GM10248 (cell line): Measurements from ENCODE around the gene ADK.
A peak's percentile ranks its signal among the peaks of the same experiment; 100 is the strongest.

Source experiments
- CTCF ChIA-PET: fragments of 300-600 bp; sonication (Branson Sonifier 250); formaldehyde crosslinking; extraction: SDS; loops from one replicate; lab custom pipeline; 2021; ENCODE audit warnings: antibody characterized with exemption; lab: Yijun Ruan, JAX
- POLR2A ChIA-PET: fragments of 350-650 bp; sonication (Branson Sonifier 250); formaldehyde crosslinking; extraction: SDS; loops from one replicate; lab custom pipeline; 2020; ENCODE audit warnings: antibody characterized with exemption; lab: Yijun Ruan, JAX
- DNase-seq: peaks from one replicate; pipeline ENCODE4 v3.0.0; 2012; ENCODE audit errors: extremely low spot score
- TF ChIP-seq, protein P1 (sequence below): IDR thresholded peaks from 2 replicates; pipeline ENCODE4 v1.5.1; 2012; ENCODE audit warnings: mild to moderate bottlenecking, low read depth; ENCODE audit errors: extremely low read depth, missing control alignments, control extremely low read depth

Gene ADK

DNA sequence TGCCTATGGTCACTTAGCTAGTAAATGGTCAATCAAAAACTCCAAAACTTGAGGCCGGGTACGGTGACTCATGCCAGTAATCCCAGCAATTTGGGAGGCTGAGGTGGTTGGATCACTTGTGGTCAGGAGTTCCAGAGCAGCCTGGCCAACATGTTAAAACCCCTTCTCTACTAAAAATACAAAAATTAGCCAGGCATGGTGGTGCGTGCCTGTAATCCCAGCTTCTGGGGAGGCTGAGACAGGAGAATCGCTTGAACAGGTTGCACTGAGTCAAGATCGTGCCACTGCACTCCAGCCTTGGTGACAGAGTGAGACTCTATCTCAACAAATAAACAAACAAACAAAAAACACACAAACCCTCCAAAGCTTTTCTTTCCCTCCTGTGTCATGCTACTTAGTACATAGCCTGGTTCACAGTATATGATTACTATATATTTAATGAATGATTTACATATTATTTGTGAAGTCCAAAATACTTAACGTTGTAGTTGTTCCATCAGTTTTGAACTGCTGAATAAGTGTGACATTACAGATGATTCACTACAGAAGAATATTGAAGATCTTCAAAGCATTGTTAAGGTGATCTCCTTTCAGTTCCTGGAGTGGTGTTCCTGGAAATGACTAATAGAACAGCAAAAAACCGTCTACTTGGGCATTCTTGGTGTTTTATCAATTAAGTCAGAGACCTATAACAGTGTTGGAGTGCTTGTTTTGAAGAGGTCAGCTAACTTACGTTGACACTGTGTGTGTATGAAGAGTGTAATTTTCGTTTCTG is 72.9 kb downstream of the ADK start:
- DNase-seq = no peak
- ChIA-PET POLR2A (no interaction called here), CTCF (interaction anchor here (1.1 to 1.7 kb wide), 2 partner anchors 20 to 338 kb away, joined by 4 to 6 read pairs; no protein-coding TSS in a partner anchor)
- TF ChIP-seq, protein P1, sequence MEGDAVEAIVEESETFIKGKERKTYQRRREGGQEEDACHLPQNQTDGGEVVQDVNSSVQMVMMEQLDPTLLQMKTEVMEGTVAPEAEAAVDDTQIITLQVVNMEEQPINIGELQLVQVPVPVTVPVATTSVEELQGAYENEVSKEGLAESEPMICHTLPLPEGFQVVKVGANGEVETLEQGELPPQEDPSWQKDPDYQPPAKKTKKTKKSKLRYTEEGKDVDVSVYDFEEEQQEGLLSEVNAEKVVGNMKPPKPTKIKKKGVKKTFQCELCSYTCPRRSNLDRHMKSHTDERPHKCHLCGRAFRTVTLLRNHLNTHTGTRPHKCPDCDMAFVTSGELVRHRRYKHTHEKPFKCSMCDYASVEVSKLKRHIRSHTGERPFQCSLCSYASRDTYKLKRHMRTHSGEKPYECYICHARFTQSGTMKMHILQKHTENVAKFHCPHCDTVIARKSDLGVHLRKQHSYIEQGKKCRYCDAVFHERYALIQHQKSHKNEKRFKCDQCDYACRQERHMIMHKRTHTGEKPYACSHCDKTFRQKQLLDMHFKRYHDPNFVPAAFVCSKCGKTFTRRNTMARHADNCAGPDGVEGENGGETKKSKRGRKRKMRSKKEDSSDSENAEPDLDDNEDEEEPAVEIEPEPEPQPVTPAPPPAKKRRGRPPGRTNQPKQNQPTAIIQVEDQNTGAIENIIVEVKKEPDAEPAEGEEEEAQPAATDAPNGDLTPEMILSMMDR = no peak

DNA sequence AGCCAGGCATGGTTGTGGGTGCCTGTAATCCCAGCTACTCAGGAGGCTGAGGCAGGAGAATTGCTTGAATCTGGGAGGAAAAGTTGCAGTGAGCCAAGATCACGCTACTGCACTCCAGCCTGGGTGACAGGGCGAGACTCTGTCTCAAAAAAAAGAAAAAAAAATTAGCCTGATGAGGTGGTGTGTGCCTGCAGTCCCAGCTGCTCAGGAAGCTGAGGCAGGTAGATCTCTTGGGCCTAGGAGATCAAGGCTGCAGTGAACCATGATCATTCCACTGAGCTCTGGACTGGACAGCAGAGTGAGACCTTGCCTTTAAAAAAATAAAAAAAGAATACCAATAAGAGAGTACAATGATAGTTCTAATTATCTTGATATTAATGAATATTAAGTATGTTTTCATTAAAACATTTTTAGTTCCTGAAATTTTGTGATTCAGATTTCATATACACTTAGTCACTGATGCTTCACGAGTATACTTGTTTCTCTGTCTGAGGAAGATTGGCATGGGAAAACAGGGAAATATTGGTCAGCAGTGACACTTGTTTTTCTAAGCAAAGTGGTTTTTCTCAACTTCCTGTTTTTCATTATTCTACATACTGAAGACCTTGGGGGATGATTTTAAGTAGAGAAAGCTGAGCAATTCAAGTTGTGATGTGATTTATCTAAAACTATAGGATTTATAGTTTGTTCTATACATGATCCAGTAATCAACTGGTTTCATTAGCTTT is 76.8 kb downstream of the ADK start:
- DNase-seq = peak; percentile 28
- CTCF ChIA-PET = interaction anchor here (1.1 kb wide), 2 partner anchors 8 to 16 kb away, joined by 3 read pairs; no protein-coding TSS in a partner anchor
- POLR2A ChIA-PET = no interaction called here
- TF ChIP-seq, protein P1 = no peak

DNA sequence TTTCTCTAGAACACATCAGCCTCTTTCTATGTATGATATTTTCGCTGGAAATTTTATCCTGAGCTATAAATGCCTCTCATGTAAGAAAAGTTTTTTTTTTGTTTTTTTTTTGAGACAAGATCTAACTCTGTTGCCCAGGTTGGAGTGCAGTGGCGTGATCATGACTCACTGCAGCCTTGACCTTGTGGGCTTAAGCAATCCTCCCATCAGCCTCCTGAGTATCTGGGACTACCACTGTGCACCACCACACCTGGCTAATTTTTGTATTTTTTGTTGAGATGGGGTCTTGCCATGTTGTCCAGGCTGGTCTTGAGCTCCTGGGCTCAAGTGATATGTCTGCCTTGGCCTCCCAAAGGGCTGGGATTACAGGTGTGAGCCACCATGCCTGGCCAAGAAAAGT is 80.4 kb downstream of the ADK start:
- POLR2A ChIA-PET = no interaction called here
- CTCF ChIA-PET = interaction anchor here (1.4 to 1.7 kb wide), 3 partner anchors 11 to 18 kb away, joined by 4 to 5 read pairs (median 4); no protein-coding TSS in a partner anchor
- no peak for DNase-seq
- TF ChIP-seq, protein P1 = no peak

DNA sequence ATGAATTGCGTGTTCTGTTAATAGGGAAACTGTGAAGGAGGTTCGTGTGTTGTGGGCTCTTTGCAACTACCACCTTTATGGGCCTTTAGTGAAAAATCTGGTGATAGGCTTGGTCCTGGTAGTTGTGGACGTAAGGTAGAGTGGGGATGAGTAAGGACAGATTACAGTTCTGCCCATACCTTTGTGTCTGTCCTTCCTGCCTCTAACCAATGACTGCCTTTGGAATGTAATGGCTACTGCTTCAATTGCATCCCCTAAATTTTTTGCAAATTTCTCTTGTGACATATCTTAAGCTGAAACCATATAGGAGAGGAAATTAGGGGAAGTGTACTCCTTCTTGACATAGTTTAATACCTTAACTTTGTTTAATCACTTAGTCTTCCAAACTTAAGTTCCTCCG is 82.3 kb downstream of the ADK start:
- DNase-seq = no peak
- POLR2A ChIA-PET = no interaction called here
- TF ChIP-seq, protein P1 = no peak
- CTCF ChIA-PET = interaction anchor here (2.7 kb wide), 1 partner anchor 20 kb away, joined by 10 read pairs; no protein-coding TSS in a partner anchor

DNA sequence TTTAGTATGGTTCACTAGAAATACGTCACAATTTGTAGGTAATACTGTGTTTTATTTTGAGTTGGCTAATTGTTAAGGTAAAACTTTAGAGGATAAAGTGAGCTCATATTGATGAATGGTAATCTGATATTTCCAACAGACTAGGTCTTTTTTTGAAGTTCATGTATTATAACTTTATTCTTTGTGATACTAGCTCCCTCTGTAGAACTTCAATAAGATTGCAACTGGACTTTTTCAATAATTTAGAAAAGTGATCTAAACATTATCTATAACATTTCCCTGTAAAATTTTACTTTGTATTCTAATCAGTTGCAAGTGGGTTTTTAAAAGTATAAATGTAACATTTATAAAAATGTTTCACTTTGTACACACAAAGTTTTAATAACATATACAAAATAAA is 83.5 kb downstream of the ADK start:
- ChIA-PET CTCF (interaction anchor here (1.3 to 2.7 kb wide), 7 partner anchors 8 to 347 kb away, joined by 3 to 10 read pairs (median 6); partner anchors contain the start of genes ADK and AP3M1), POLR2A (no interaction called here)
- TF ChIP-seq, protein P1 = peak; percentile 46
- DNase-seq = no peak

DNA sequence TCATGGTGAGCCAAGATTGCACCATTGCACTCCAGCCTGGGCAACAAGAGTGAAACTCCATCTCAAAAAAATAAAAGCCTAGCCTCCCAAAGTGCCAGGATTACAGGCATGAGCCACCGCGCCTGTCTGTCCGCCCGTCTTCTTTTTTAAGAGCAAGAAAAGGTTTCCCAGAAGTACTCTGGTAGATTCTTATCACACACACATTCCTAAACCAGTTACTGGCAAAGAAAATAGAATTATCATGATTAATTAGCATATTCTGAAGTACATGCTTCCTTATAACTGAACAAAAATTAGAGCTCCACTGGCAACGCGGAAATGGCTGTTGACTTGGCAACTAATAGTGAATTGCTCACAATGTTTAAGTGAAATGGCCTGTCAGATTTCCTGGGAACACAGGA is 87.0 kb downstream of the ADK start:
- CTCF ChIA-PET = no interaction called here
- TF ChIP-seq, protein P1 = no peak
- no peak for DNase-seq
- POLR2A ChIA-PET = no interaction called here
